Stomach (tissue), 4 donors: ENCODE results near the gene PINK1.

Experiments used
- EP300 ChIP-seq: sonication (generic); formaldehyde crosslinking; IDR thresholded peaks from one replicate; pipeline ENCODE4 v1.6.1; 2017; ENCODE audit warnings: antibody characterized with exemption
- POLR2A ChIP-seq, 4 donors: fragments of 450-650 bp; IDR thresholded peaks; one replicate each; pipeline ENCODE4 v1.6.1; 2016; ENCODE audit warnings: antibody characterized with exemption in 4 of 4, control low read depth in 2 of 4, mild to moderate bottlenecking in 1 of 4, moderate library complexity in 1 of 4
- POLR2AphosphoS5 ChIP-seq, 3 donors: sonication (generic); formaldehyde crosslinking; IDR thresholded peaks; one replicate each; pipeline ENCODE4 v1.6.1; 2016; ENCODE audit warnings: antibody characterized with exemption in 3 of 3
- TF ChIP-seq, protein P1 (sequence below), 7 experiments: fragments of 450-650 bp in 4 of 7; fragments of 200-600 bp in 3 of 7; sonication (generic) in 3 of 7; IDR thresholded peaks; one replicate each; pipeline ENCODE4 v1.5.1; 2016 to 2019; ENCODE audit warnings: antibody characterized with exemption in 7 of 7, control low read depth in 2 of 7, mild to moderate bottlenecking in 1 of 7

DNA sequence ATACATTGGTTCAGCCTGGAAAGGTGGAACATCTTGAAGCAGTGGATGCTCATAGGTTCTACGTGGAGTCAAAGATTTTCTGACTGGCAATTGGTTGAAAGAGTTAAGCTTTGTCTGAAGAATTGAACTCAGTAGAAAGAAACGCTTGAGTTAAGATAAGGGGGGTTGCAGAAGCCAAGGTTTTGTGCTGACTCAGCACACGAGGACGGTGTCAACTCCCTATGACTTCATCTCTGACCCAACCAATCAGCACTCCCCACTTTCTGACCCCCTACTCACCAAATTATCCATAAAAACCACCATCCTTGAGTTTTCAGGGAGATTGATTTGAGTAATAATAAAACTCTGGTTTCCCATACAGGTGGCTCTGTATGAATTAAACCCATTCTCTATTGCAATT lies 2.5 kb upstream of the PINK1 start:
- no peak for TF ChIP-seq POLR2A (IDR thresholded peaks at IDR 0.05)
- TF ChIP-seq, protein P1, sequence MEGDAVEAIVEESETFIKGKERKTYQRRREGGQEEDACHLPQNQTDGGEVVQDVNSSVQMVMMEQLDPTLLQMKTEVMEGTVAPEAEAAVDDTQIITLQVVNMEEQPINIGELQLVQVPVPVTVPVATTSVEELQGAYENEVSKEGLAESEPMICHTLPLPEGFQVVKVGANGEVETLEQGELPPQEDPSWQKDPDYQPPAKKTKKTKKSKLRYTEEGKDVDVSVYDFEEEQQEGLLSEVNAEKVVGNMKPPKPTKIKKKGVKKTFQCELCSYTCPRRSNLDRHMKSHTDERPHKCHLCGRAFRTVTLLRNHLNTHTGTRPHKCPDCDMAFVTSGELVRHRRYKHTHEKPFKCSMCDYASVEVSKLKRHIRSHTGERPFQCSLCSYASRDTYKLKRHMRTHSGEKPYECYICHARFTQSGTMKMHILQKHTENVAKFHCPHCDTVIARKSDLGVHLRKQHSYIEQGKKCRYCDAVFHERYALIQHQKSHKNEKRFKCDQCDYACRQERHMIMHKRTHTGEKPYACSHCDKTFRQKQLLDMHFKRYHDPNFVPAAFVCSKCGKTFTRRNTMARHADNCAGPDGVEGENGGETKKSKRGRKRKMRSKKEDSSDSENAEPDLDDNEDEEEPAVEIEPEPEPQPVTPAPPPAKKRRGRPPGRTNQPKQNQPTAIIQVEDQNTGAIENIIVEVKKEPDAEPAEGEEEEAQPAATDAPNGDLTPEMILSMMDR (IDR thresholded peaks at IDR 0.05) = no peak
- TF ChIP-seq POLR2AphosphoS5 (IDR thresholded peaks at IDR 0.05) = no peak
- TF ChIP-seq EP300 = no peak
